Heart left ventricle (tissue), 13 donors: Measurements from ENCODE around the gene RPS6KA2.

Source experiments
- CTCF ChIP-seq, 12 donors: fragments of 200-600 bp; sonication (generic) in 4 of 12; IDR thresholded peaks; one replicate each; pipeline versions ENCODE4 v1.5.0 to v1.8.0; 2018 to 2022; ENCODE audit warnings: antibody characterized with exemption in 12 of 12, mild to moderate bottlenecking in 5 of 12
- POLR2A ChIP-seq, 2 donors: fragments of 450-650 bp; IDR thresholded peaks; one replicate each; pipeline ENCODE4 v1.6.1; 2017; ENCODE audit warnings: antibody characterized with exemption in 2 of 2, mild to moderate bottlenecking in 2 of 2, moderate library complexity in 2 of 2
- donor health status: ischemic (EF 13 %, LVEDD 7.1; RV severe dilation, severe dysfunction).
- donor health status: DM: no; HTN: yes; CAD: no.
- donor health status: DM: no; HTN: no; CAD: no.
- donor health status: ischemic (EF 25% LVEDD 6.9; RV normal size, moderate dysfunction).
- donor health status: ischemic (EF 25% LVEDD 5.7; RV mildly dilated, moderate dysfunction).
- donor health status: ischemic (EF 35%, LVEDD 5.7; RV mildly dilated, moderate dysfunction).
- donor health status: nonischemic (EF 11% LVEDD 7.7; RV severe dilation, severe dysfunction).
- donor health status: DM: yes; HTN: yes; CAD: no.
- donor health status: PGD.
- donor health status: ischemic (EF 29% LVEDD 5.4; RV normal size, mild dysfunction).
- donor health status: nonischemic (EF 23%, LVEDD 6.1; RV moderate dilation, normal function).

GRCh38 chr6:166514196-166514595, 112.9 kb downstream of the RPS6KA2 start:
- TF ChIP-seq POLR2A (IDR thresholded peaks at IDR 0.05) (no peak), CTCF (IDR thresholded peaks at IDR 0.05) (peak in 5 of 12 donors; percentile 7 to 20 (median 10))
